ENCODE results near the gene TBL3. TPM values are rescaled to one million over a fixed set of nuclear protein-coding genes. Genes with fewer than 3 reads are reported as not detected.

TBL3 gene
- total and polyA plus RNA-seq, 9 of the 15 experiments (the other 6 are each of a cell fraction or from before 2014, with no cell fraction given), result 0.97 to 117 (median 24.5) TPM

- TF ChIP-seq SAFB (IDR thresholded peaks at IDR 0.05; ENCODE audit: borderline replicate concordance, low read depth, low read length), result no peak
- no peak for TF ChIP-seq TFE3 (CRISPR knock-in tag; IDR thresholded peaks at IDR 0.05)
- no peak for TF ChIP-seq ZNF316 (IDR thresholded peaks at IDR 0.05)
- no peak for TF ChIP-seq TEAD4 (IDR thresholded peaks at IDR 0.05; ENCODE audit: low read length)
- no peak for TF ChIP-seq TEAD4 (CRISPR knock-in tag; IDR thresholded peaks at IDR 0.05; ENCODE audit: borderline replicate concordance)
- TF ChIP-seq USF2 (CRISPR knock-in tag; IDR thresholded peaks at IDR 0.05), result no peak
- no peak for TF ChIP-seq NCOA4 (IDR thresholded peaks at IDR 0.05; ENCODE audit: partially characterized antibody)
- no peak for TF ChIP-seq CHD4 (IDR thresholded peaks at IDR 0.05; ENCODE audit: insufficient read depth, insufficient replicate concordance, low read depth, low read length, poor library complexity, severe bottlenecking)
- no peak for TF ChIP-seq BRD4 (IDR thresholded peaks at IDR 0.05)
- no peak for TF ChIP-seq ZHX1 (conservative IDR thresholded peaks at IDR 0.05; ENCODE audit: low read length)
These were observed 24.5 kb upstream of the TBL3 start (continued) for GRCh38 chr16:1947369-1947670.
